ENCODE results near the gene OSMR.

The OSMR gene

GRCh38 chr5:38927470-38927869 lies 81.7 kb downstream of the OSMR start:
- DNase-seq: no peak

- DNase-seq: no peak
These were observed 84.0 kb downstream of the OSMR start for GRCh38 chr5:38929838-38930237.

GRCh38 chr5:38931731-38932130 lies 85.9 kb downstream of the OSMR start:
- DNase-seq: no peak

GRCh38 chr5:38932854-38933408 lies 87.1 kb downstream of the OSMR start:
- no peak for DNase-seq

GRCh38 chr5:38935437-38935836 lies 89.6 kb downstream of the OSMR start:
- DNase-seq: no peak

- DNase-seq: no peak
These were observed 90.5 kb downstream of the OSMR start for GRCh38 chr5:38936269-38936668.

GRCh38 chr5:38938424-38938823 lies 92.6 kb downstream of the OSMR start:
- DNase-seq: no peak

- no peak for DNase-seq
These were observed 93.2 kb downstream of the OSMR start for GRCh38 chr5:38938973-38939372.

- no peak for DNase-seq
These were observed 94.5 kb downstream of the OSMR start for GRCh38 chr5:38940230-38940858.

- no peak for DNase-seq
These were observed 96.1 kb downstream of the OSMR start for GRCh38 chr5:38941912-38942311.

- no peak for DNase-seq
These were observed 98.5 kb downstream of the OSMR start for GRCh38 chr5:38944282-38944681.

- DNase-seq: no peak
These were observed 102.7 kb downstream of the OSMR start for GRCh38 chr5:38948501-38948900.

- no peak for DNase-seq
These were observed 107.7 kb downstream of the OSMR start for GRCh38 chr5:38953426-38954012.

GRCh38 chr5:38961691-38962090 lies 115.9 kb downstream of the OSMR start:
- no peak for DNase-seq

- no peak for DNase-seq
These were observed 122.9 kb downstream of the OSMR start for GRCh38 chr5:38968665-38969064.

GRCh38 chr5:38978036-38978435 lies 132.2 kb downstream of the OSMR start:
- DNase-seq: no peak

GRCh38 chr5:38979535-38979934 lies 133.7 kb downstream of the OSMR start:
- DNase-seq: no peak

Measured in C1 segment of cervical spinal cord (tissue), 14 donors.